ENCODE data around the gene DDX56. TPM values are rescaled to one million over a fixed set of nuclear protein-coding genes. Genes with fewer than 3 reads are reported as not detected.

The DDX56 gene
- total and polyA plus RNA-seq, 9 of the 15 experiments (the other 6 are each of a cell fraction or from before 2014, with no cell fraction given): 33.0 to 145 (median 102) TPM

DNA sequence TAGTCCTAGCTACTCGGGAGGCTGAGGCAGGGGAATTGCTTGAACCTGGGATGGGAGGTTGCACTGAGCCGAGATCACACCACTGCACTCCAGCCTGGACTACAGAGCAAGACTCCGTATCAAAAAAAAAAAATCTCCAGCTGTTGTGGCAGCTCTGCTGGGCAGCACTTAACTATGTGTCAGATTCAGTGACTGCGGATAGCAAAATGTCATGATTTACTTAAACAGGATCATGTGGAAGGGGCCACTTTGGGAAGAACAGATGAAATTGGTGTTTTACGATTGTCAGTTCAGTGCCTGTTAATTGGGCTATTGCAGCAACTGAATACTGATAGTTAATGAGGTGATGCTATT lies 48.0 kb upstream of the DDX56 start:
- no peak overlapping the region for H3K9ac ChIP-seq (ENCODE audit: insufficient read depth in 1 of 2, low read depth in 2 of 2, low read length in 2 of 2)

More for the DNA sequence above, 48.0 kb upstream of the DDX56 start:
- no peak overlapping the region for H3K4me2 ChIP-seq (ENCODE audit: insufficient read depth, low read length)
- peaks cover 45% of the 10 kb centered on the region for H3K36me3 ChIP-seq (ENCODE audit: control insufficient read depth, insufficient read depth, low read length)
- H3K4me3 ChIP-seq: no peak overlapping the region
- DNase-seq (ENCODE audit: extremely low read depth in 1 of 4, low spot score in 3 of 4) (no peak), FAIRE-seq (no peak), ATAC-seq (no peak)
- ChIA-PET POLR2A (interaction anchor here (0.7 to 1.2 kb wide), 3 partner anchors 9 to 13 kb away, joined by 3 to 4 read pairs (median 3); no protein-coding TSS in a partner anchor), CTCF (ENCODE audit: low intra/inter-chr PET ratio) (no interaction called here)
- H3K9me1 ChIP-seq (ENCODE audit: control insufficient read depth, insufficient read depth, low read length): no peaks in the 10 kb centered on the region
- 80% methylated on average over 5 of the region's 5 CpGs for WGBS (ENCODE audit: insufficient coverage, low coverage, missing lambda C conversion rate)
- H2AFZ ChIP-seq (ENCODE audit: low read depth, low read length): no peak overlapping the region
- peaks cover 7% of the 10 kb centered on the region for H4K20me1 ChIP-seq (replicated peaks; ENCODE audit: control insufficient read depth, insufficient read depth, low read length)
- TF ChIP-seq THRAP3 (IDR thresholded peaks at IDR 0.05; ENCODE audit: borderline replicate concordance) (no peak), XRCC4 (IDR thresholded peaks at IDR 0.05; ENCODE audit: extremely low read depth, insufficient read depth, insufficient read length) (no peak), CSDE1 (IDR thresholded peaks at IDR 0.05) (no peak), THAP12 (CRISPR knock-in tag; IDR thresholded peaks at IDR 0.05) (no peak), ZNF57 (CRISPR knock-in tag; IDR thresholded peaks at IDR 0.05) (no peak), SRSF3 (IDR thresholded peaks at IDR 0.05; ENCODE audit: insufficient read depth, low read length) (no peak), CBX8 (IDR thresholded peaks at IDR 0.05; ENCODE audit: borderline replicate concordance, extremely low read depth, low read depth, low read length, poor library complexity, severe bottlenecking) (no peak), E2F4 (CRISPR knock-in tag; IDR thresholded peaks at IDR 0.05; ENCODE audit: low read depth) (no peak), RNF2 (IDR thresholded peaks at IDR 0.05) (no peak), RFX1 (IDR thresholded peaks at IDR 0.05) (no peak), ZNF134 (CRISPR knock-in tag; conservative IDR thresholded peaks at IDR 0.05) (no peak), ELF2 (CRISPR knock-in tag; IDR thresholded peaks at IDR 0.05) (no peak), IRF2 (CRISPR knock-in tag; IDR thresholded peaks at IDR 0.05) (no peak), TCF7L2 (IDR thresholded peaks at IDR 0.05; ENCODE audit: low read depth, low read length) (no peak), MLLT1 (IDR thresholded peaks at IDR 0.05) (no peak), ZNF217 (CRISPR knock-in tag; IDR thresholded peaks at IDR 0.05) (no peak)
- TF ChIP-seq, protein P1, sequence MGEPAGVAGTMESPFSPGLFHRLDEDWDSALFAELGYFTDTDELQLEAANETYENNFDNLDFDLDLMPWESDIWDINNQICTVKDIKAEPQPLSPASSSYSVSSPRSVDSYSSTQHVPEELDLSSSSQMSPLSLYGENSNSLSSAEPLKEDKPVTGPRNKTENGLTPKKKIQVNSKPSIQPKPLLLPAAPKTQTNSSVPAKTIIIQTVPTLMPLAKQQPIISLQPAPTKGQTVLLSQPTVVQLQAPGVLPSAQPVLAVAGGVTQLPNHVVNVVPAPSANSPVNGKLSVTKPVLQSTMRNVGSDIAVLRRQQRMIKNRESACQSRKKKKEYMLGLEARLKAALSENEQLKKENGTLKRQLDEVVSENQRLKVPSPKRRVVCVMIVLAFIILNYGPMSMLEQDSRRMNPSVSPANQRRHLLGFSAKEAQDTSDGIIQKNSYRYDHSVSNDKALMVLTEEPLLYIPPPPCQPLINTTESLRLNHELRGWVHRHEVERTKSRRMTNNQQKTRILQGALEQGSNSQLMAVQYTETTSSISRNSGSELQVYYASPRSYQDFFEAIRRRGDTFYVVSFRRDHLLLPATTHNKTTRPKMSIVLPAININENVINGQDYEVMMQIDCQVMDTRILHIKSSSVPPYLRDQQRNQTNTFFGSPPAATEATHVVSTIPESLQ (CRISPR knock-in tag; IDR thresholded peaks at IDR 0.05): no peak
- H3K79me2 ChIP-seq (ENCODE audit: control insufficient read depth, insufficient read depth, low read length): peaks cover 88% of the 10 kb centered on the region
- intact Hi-C loops (cut with micrococcal nuclease) (no loop called here), in situ Hi-C loops (cut with MboI) (no loop called here)
- H3K4me1 ChIP-seq (replicated peaks in 1 of 2; ENCODE audit: control insufficient read depth in 2 of 2, insufficient read depth in 2 of 2, low read length in 2 of 2): peaks cover 0 to 22% of the 10 kb centered on the region in 2 experiments; a peak in 3 of 5 replicates
- BruUV-seq (replicated peaks): no TSS peak
- H3K27ac ChIP-seq (ENCODE audit: extremely low read depth, low read depth, low read length): no peak overlapping the region
- no peaks in the 10 kb centered on the region for H3K27me3 ChIP-seq (ENCODE audit: control insufficient read depth in 2 of 2, insufficient read depth in 2 of 2, low read length in 2 of 2)
- no peaks in the 10 kb centered on the region for H3K9me3 ChIP-seq (replicated peaks; ENCODE audit: control insufficient read depth, insufficient read depth, low read depth, low read length)
